Lung (tissue), 12 donors: ENCODE measurements around the gene FSCN2. TPM values are rescaled to one million over a fixed set of nuclear protein-coding genes. Genes with fewer than 3 reads are reported as not detected.
A peak's percentile ranks its signal among the peaks of the same experiment; 100 is the strongest.

Experiments
- ATAC-seq: fragments of 200-7000 bp; cut with Tn5 transposase; one replicate; pipeline ENCODE4 v1.9.1; 2020; ENCODE audit warnings: moderate number of reproducible peaks; ENCODE audit not compliant: insufficient read depth, low FRiP score
- DNase-seq, 3 donors: peaks; one replicate each; pipeline ENCODE4 v3.0.0-alpha.2; 2013 to 2017
- H3K27ac ChIP-seq, 2 donors: one replicate each; pipeline ENCODE4 v1.5.1; 2013; ENCODE audit warnings: mild to moderate bottlenecking in 2 of 2, moderate library complexity in 2 of 2, control low read depth in 1 of 2, inconsistent platforms in 1 of 2, low read depth in 1 of 2, low read length in 1 of 2
- H3K27me3 ChIP-seq, 3 donors: one replicate each; pipeline ENCODE4 v1.5.1; 2013; ENCODE audit warnings: low read length in 2 of 3; ENCODE audit not compliant: control insufficient read depth in 3 of 3, insufficient read depth in 3 of 3
- H3K36me3 ChIP-seq, 4 donors: one replicate each; pipeline ENCODE4 v1.5.1; 2013; ENCODE audit warnings: low read length in 4 of 4, mild to moderate bottlenecking in 1 of 4, moderate library complexity in 1 of 4; ENCODE audit not compliant: control insufficient read depth in 4 of 4, insufficient read depth in 4 of 4
- H3K4me1 ChIP-seq, 5 donors: one replicate each; pipeline ENCODE4 v1.5.1; 2013; ENCODE audit warnings: low read length in 5 of 5, mild to moderate bottlenecking in 2 of 5, moderate library complexity in 1 of 5; ENCODE audit not compliant: control insufficient read depth in 5 of 5, insufficient read depth in 5 of 5
- H3K4me3 ChIP-seq: one replicate; pipeline ENCODE4 v1.5.1; 2013; ENCODE audit warnings: mild to moderate bottlenecking, control low read depth, moderate library complexity
- H3K9ac ChIP-seq, 2 donors: one replicate each; pipeline ENCODE4 v1.5.1; 2013; ENCODE audit warnings: low read length in 2 of 2, control low read depth in 1 of 2; ENCODE audit not compliant: insufficient read depth in 1 of 2
- H3K9me3 ChIP-seq, 4 donors: one replicate each; pipeline ENCODE4 v1.5.1; 2013; ENCODE audit warnings: low read length in 3 of 4, mild to moderate bottlenecking in 1 of 4, moderate library complexity in 1 of 4; ENCODE audit not compliant: control insufficient read depth in 4 of 4, insufficient read depth in 3 of 4
- CTCF ChIP-seq: IDR thresholded peaks from 2 replicates; pipeline ENCODE4 v1.5.1; 2012; ENCODE audit warnings: mild to moderate bottlenecking; ENCODE audit errors: control extremely low read depth, extremely low read depth
- WGBS, 2 donors: extraction: QIAGEN DNeasy Blood & Tissue Kit; methylation state at CpG; one replicate each; pipeline ENCODE4 v1.1.7; 2013; 5-methylcytosine and 5-hydroxymethylcytosine counted together
- polyA plus RNA-seq, 2 donors: library from polyadenylated mRNA; stranded (reverse); fragments of 200-250 nt; gene quantifications; one replicate each; pipeline ENCODE4 v1.2.1, GENCODE V29; 2013
- total RNA-seq, 2 donors: library from RNA; depleted of rRNA in 1 of 2; stranded (reverse); fragments of >200 nt in 1 of 2; gene quantifications; one replicate each; pipeline ENCODE4 v1.2.1, GENCODE V29; 2014 to 2021
- donor health status: control.
- donor health status: control.
- donor health status: Bipolar disorder and iron deficiency.
- donor health status: healthy.
- donor health status: DM: yes; HTN: yes; CAD: no.

FSCN2 gene
- total and polyA plus RNA-seq, 4 donors: 0.46 to 3.9 (median 1.9) TPM

- TF ChIP-seq CTCF: no peak
- 74 to 75% methylated on average over 14 of the region's 14 CpGs for WGBS, 2 donors
- DNase-seq (no peak), ATAC-seq (no peak)
- H3K9me3 ChIP-seq: peaks cover 0 to 2% (median 0%) of the 10 kb centered on the region in 4 donors
- peaks cover 0 to 50% (median 25%) of the 10 kb centered on the region in 5 donors for H3K4me1 ChIP-seq
- H3K36me3 ChIP-seq: no peaks in the 10 kb centered on the region
- H3K27me3 ChIP-seq: peaks cover 0 to 12% (median 4%) of the 10 kb centered on the region in 3 donors
- H3K27ac ChIP-seq: peak overlapping the region in 1 of 2 donors; percentile 54
- no peak overlapping the region for H3K9ac ChIP-seq
- H3K4me3 ChIP-seq: no peak overlapping the region
Measured at GRCh38 chr17:81520021-81520901, 7.9 kb upstream of the FSCN2 start.

- Histone ChIP-seq H3K36me3 (no peaks in the 10 kb centered on the region), H3K4me1 (peaks cover 0 to 37% (median 13%) of the 10 kb centered on the region in 5 donors), H3K9ac (no peak overlapping the region), H3K4me3 (no peak overlapping the region), H3K9me3 (peaks cover 0 to 2% (median 0%) of the 10 kb centered on the region in 4 donors), H3K27me3 (peaks cover 0 to 18% (median 13%) of the 10 kb centered on the region in 3 donors), H3K27ac (no peak overlapping the region)
- ATAC-seq: no peak
- peak; percentile 71 to 79 (median 79) for DNase-seq
- 67 to 72% methylated on average over 26 of the region's 26 CpGs for WGBS, 2 donors
- no peak for TF ChIP-seq CTCF
Measured at GRCh38 chr17:81522491-81523401, 5.4 kb upstream of the FSCN2 start.

DNA sequence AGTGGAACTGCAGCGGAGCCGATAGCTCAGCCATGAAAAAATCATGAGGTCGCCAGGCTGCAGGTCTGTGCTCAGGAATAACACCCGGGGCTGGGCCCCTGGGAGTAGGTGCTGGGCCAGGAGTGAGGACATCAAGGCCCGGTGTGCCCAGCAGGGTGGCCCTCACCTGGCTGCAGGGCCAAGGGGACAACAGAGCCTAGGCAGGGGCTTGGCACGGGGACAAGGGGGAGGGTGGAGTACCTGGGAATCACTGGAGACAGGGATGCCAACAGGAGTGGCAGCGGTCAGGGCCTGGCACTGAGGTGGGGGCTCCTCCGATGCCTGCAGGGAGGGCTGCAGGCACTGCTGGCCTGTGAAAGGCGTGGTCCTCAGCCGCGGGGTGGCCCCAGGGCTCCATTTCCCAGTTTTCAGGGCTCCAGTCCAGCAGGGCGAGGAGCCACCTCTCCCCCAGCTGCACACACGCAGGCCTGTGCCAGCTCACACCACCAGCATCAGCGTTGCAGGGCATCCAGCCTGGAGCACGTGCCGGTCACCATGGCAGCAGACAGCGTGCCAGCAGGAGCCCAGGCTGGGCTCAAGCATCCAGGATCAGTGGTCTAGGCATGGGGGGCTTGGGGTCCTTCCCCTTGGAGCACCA lies 4.7 kb upstream of the FSCN2 start:
- peaks cover 0 to 2% (median 0%) of the 10 kb centered on the region in 4 donors for H3K9me3 ChIP-seq
- no peak overlapping the region for H3K27ac ChIP-seq
- DNase-seq (no peak), ATAC-seq (no peak)
- H3K4me1 ChIP-seq: peaks cover 0 to 31% (median 9%) of the 10 kb centered on the region in 5 donors
- WGBS, 2 donors: 41 to 43% methylated on average over 17 of the region's 17 CpGs
- no peak for TF ChIP-seq CTCF
- peaks cover 0 to 21% (median 16%) of the 10 kb centered on the region in 3 donors for H3K27me3 ChIP-seq
- H3K4me3 ChIP-seq: no peak overlapping the region
- H3K9ac ChIP-seq: no peak overlapping the region
- H3K36me3 ChIP-seq: no peaks in the 10 kb centered on the region
